ENCODE measurements around the gene RCBTB2.

The RCBTB2 gene

DNA sequence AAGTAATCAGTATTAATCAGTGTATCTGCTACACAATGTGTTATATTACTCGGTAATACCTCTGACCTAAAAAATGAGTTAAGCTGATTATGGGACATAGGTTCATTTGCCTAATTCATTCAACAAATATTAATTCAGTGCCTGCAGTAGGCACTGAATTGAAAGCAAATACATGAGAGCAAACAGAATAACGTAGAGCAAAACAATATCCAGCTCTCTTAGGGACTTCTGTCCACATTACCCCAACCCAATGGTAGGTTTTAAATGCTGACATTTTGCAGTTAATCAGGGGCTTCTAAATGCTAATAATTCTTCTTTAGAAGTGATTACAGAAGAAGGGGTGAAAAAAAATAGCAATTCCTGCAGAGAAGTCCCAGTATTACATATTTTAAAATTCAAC, 4.9 kb downstream of the RCBTB2 start:
- peak; percentile 94 for FAIRE-seq
- no peak for TF ChIP-seq CTCF (IDR thresholded peaks at IDR 0.05; ENCODE audit: insufficient read depth, missing control alignments)
- DNase-seq (ENCODE audit: insufficient read length, low spot score) = no peak

DNA sequence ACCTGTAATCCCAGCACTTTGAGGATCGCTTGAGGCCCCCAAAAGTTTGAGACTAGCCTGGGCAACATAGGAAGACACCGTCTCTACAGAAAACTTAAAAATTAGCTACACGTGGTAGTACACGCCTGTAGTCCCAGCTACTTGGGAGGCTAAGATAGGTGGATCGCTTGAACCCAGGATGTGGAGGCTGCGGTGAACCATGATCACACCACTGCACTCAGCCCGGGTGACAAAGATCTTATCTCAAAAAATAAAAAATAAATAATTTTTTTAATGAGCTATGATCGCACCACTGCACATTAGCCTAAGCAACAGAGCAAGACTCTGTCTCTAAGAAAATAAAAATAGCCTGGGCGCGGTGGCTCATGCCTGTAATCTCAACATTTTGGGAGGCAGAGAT, 6.6 kb downstream of the RCBTB2 start:
- FAIRE-seq = no peak
- no peak for TF ChIP-seq CTCF (IDR thresholded peaks at IDR 0.05; ENCODE audit: insufficient read depth, missing control alignments)
- DNase-seq (ENCODE audit: insufficient read length, low spot score) = no peak

DNA sequence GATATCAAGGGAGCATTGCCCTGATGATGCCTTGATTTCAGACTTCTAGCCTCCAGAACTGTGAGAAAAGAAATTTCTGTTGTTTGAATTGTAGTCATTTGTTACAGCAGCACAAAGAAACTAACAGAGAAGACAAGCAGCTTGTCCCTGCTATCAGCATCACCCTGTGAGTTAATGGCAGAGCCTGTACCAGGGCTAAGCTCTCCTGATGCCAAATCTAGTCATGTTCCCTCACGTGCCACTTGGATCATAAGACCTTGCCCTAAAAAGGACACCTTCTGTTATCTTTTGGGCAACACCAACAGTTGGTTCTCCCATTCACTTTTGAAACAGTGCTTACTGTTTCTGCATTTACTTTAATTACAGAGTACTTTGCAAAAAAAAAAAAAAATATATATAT, 14.8 kb downstream of the RCBTB2 start:
- TF ChIP-seq CTCF (IDR thresholded peaks at IDR 0.05; ENCODE audit: insufficient read depth, missing control alignments) = no peak
- no peak for DNase-seq (ENCODE audit: insufficient read length, low spot score)
- no peak for FAIRE-seq

- no peak for TF ChIP-seq CTCF (IDR thresholded peaks at IDR 0.05; ENCODE audit: insufficient read depth, missing control alignments)
- FAIRE-seq = no peak
- no peak for DNase-seq (ENCODE audit: insufficient read length, low spot score)
Measured at GRCh38 chr13:48515732-48516131, 17.1 kb downstream of the RCBTB2 start.

DNA sequence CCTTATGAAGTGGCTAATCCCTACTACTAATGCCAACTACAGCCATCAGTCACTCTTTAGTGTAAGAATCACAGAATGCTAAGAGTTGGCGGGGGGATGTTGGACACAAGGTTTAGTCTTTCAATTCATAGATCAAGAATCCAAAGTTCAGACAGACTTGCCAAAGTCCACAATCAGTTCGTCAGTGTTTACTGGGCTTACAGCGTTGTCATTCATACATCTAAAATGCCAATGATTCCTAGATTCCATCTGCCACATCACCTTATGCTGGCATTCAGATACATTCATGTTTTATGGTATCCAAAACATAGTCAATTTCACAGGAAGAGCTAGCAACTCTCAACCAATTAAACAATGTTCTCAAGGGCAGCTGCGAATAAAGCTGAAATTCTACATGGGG, 18.1 kb downstream of the RCBTB2 start:
- DNase-seq (ENCODE audit: insufficient read length, low spot score) (no peak), FAIRE-seq (no peak)
- no peak for TF ChIP-seq CTCF (IDR thresholded peaks at IDR 0.05; ENCODE audit: insufficient read depth, missing control alignments)

GRCh38 chr13:48511621-48512230, 21.2 kb downstream of the RCBTB2 start:
- no peak for TF ChIP-seq CTCF (IDR thresholded peaks at IDR 0.05; ENCODE audit: insufficient read depth, missing control alignments)
- DNase-seq (ENCODE audit: insufficient read length, low spot score) = no peak
- FAIRE-seq = no peak

- no peak for FAIRE-seq
- DNase-seq (ENCODE audit: insufficient read length, low spot score) = no peak
- no peak for TF ChIP-seq CTCF (IDR thresholded peaks at IDR 0.05; ENCODE audit: insufficient read depth, missing control alignments)
Measured at GRCh38 chr13:48510698-48511097, 22.2 kb downstream of the RCBTB2 start.

Data from D721Med (cell line).